ENCODE measurements around the gene POU2F3.

The POU2F3 gene

GRCh38 chr11:120288021-120288420, 48.1 kb downstream of the POU2F3 start:
- no peak for DNase-seq

GRCh38 chr11:120289426-120289825, 49.5 kb downstream of the POU2F3 start:
- DNase-seq = no peak

DNA sequence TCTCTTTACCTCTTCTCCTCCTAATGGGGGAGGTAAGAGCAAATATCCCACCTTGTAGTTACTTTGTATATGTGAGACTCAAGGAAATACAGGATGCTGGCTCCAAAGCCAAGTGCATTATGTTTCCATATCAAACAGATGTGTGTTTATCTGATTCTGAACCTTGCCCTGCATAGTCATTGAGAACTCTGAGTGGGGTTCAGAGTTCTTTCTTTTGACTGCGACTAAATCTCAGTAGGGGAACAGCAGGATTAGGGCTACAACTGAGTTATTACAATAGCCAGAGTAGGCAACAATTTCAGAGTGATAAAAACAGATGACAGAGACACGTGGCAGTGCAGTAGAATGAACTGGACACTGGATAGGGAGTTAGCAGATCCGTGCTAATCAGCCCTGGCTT, 51.0 kb downstream of the POU2F3 start:
- DNase-seq = no peak

- DNase-seq = no peak
These were observed 53.3 kb downstream of the POU2F3 start for GRCh38 chr11:120293038-120293800.

GRCh38 chr11:120294096-120294495, 54.2 kb downstream of the POU2F3 start:
- no peak for DNase-seq

DNA sequence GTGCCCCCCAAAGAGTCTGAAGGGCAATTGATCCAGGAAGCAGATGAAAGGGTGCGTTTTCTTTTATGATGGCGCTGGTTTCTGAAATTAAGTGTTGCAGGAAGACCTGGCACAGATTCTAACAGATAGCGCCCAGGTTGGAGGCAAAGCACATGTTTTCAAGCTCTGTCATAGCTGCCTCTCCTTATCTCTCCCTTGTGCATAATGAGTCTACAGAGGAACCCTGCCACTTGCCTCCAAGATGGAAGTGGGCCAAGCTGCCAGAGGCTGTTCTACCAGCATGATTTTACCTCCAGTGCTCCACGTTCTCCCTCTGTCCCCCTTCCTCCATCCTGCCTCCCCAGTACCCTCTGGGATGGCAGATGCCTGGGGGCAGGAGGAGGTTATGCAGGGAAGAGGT, 55.2 kb downstream of the POU2F3 start:
- peak; percentile 32 for DNase-seq

DNA sequence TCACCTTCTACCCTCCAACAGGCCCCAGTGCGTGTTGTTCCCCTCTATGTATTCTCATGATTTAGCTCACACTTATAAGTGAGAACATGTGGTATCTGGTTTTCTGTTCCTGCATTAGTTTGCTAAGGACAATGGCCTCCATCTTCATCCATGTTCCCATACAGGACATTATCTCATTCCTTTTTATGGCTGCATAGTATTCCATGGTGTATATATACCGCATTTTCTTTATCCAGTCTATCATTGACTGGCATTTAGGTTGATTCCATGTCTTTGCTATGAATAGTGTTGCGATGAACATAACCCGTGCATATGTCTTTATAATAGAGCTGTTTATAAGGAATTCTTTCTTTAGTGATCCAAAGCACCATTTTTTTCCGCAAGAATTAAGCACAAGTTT, 56.6 kb downstream of the POU2F3 start:
- DNase-seq = no peak

DNA sequence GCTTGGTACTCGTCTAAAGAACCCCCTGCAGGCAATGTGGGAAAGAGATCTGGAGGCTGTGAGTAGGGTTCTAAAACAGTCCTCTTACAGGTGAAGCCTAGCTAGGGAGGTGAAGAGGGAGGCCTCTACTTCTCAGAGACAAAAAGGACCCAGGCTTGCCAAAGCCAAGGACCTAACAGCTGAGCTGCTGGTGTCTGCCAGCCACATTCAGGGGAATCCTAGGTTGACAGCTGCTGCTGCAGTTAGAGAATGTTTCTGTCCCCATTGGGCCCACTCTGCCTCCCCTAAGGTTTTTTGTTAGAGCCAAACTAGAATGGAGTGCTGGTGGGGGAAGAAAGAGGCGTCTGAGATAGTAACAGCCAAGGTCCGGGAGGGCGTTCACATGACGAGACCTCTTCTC, 58.5 kb downstream of the POU2F3 start:
- no peak for DNase-seq

- no peak for DNase-seq
These were observed 62.3 kb downstream of the POU2F3 start for GRCh38 chr11:120302001-120302805.

DNA sequence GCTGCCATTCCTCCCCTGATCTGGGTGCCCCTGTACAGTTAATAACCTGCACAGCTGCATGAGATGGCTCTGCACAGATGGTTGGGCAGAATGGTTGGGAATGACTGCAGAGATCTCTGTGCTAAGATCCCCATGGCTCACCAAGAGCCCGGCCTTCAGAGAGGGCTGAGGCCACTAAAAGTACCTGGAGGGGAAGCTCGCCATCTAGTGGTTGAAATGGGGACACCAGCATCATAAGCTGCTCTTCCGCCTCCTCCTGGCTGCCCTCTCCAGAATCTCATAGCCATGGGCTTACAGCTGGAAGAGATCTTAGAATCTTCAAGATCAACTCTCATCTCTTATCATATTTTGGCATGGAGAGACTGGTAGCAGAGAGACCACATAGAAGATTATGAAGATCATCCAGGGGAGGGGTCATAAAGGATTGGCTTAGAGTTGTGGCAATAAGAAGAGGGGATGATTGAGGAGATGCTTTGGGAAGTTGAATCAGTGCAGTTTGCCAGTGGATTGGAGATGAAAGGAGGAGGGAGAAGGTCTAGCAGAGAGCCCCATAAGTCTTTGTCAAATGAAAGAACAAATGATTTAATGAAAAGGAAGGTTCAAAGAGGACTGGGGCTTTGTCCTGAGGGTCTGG, 63.2 kb downstream of the POU2F3 start:
- peak; percentile 93 for DNase-seq

DNA sequence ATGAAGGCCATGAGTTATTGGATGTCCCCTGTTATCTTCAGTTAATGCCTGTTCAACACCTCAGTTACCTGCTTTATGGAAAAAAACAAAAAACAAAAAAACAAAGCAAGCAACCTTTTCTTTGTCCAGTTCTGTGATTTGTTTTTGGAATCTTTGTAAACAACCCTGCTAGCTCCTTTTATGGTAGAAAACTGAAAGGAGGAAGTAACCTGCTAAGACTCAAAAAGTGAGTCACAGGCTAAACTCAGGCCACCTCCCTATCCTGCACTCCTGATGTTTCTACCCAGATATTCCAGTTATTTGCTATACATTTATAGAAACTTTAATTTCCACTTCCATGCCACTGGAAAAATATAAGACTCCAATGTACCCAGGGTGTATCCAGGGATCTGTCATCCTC, 64.6 kb downstream of the POU2F3 start:
- peak; percentile 54 for DNase-seq

DNA sequence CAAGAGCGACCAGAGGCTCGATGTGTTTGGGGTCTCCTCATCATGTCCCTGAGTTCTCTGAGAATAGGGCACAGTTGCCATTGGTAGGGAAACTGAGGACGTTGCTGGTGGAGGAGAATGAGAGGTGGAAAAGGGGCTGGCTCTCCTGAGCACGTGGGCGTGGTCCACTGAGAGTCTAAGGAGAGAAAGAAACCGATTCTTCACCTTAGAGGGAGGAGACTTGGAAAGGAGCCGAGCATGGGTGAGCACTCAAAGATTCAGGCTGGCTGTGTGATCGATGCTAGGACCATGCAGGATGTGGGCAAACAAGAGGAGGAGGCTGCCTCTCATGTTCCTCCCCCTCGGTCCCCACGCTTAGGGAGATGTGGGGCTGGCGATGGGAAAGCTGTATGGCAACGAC, 65.3 kb downstream of the POU2F3 start:
- DNase-seq = no peak

DNA sequence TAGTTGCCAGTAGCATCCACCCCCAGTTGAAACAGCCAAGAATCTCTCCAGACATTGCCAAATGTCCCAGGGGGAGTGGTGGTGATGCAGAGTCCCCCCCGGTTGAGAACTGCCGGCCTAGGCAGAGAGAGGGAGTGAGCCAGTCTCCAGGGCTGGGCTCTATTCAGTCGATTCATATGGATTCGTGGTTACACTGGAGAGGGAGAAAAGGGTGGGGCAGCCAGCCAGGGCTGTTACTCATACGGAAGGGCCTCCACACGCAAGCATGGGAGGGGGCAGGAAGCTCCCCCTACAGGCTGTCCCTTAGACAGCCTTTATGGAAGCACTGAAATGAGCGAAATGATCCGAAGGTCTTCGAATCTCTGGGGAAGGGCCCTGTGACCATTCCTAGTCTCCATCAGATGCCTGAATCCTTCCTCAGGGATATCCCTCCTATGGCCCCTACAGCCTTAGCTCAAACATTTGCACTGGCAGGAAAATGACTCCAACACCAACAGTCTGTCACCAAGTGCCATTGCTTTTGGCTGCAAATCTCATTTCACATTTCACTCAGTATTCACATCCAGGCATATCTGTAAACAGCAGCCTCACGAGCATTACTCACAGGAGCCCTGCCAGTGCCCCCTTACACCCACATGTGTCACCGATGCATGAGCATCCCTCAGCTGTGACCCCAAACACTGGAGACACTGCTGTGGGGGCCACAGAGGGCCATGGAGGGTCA, 66.7 kb downstream of the POU2F3 start:
- peak; percentile 25 for DNase-seq

- no peak for DNase-seq
These were observed 67.5 kb downstream of the POU2F3 start for GRCh38 chr11:120307476-120307875.

DNA sequence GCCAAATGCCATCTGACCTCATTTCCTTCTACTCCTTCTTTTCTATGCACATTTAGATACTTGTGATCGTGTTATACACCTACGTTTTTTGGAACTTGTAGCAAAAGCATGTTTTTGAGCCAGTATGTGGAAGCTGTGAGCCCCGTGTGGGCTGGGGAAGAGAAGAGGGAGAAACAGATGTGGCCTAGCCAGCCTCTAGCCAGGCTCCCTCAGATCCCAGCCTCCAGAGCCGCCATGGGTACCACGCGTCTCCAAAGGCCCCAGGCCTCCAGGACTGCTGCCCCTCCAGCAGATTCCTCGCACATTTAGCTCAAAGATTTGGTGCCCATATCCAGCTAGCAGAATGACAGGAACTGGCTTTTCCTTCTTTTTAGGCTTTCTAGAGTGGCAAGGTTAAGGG, 68.1 kb downstream of the POU2F3 start:
- DNase-seq = no peak

DNA sequence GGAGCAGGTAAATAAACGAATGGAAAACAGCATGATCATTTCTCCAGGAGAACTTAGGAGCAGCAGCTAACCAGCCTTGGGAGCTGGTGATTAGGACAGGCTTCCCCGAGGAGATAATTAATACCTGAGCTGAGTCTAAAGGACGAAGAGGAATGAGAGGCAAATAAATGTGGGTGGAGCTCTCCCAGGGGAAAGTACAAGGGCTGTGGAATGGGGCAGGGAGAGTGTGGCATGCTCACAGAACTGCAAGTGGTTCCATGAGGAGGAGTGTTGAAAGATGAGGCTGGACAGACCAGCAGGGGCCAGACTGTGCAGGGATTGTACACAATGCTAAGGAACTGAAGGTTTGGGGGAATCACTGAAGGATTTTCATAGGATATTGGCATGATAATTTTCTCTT, 70.9 kb downstream of the POU2F3 start:
- DNase-seq = no peak

DNA sequence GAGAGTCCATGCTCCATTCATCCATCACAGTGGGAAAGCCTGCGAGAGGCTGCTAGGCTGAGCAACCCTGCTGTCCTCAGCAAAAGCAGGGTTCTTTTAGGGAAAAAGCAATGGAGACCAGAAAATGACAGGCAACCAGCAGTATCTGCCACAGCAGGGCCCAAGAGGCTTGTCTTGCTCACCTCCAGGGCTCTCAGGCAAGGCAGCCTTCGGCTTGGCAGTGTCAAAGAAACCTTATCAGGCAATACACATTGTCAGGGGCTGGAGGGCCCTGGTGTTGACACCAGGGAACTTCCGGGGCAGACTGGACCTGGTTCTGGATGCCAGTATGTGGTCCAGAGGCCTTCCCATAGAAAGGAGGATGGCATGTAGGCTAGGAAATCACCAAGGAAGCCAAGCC, 74.9 kb downstream of the POU2F3 start:
- no peak for DNase-seq

DNA sequence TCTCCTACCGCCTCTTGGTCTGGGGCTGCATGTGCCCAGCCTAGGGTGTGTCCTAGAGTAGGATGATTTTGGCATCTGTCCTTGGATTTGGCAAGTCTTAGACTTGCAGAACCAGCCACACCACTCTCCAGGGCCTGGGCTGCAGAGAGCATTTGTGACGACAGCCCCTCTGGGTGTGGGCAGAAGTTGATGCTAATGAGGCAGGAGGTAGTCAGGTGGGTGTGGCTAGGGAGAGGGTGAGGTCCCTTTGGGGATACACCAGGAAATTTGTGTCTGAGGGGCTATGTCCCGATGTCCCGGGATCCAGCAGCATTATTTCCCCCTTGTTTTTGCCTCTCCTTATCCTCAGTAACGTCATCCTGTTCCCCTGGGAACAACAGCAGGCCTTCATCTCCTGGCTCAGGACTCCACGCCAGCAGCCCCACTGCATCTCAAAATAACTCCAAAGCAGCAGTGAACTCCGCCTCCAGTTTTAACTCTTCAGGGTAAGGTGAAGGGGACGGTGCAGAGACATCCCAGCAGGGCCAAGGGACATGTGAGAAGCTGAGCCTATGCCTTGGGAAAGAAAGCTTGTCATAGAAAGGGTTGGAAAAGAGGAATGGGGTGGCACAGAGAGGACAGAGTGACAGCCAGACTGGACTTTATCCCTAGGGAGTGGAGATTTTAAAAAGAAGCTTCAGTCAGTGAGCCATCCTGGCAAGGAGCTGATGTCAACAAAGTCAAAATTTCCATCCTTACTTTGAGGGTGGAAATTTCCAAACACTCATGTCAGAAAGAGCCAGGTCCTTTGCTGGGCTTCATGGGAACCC, 77.1 kb downstream of the POU2F3 start:
- DNase-seq = no peak

DNA sequence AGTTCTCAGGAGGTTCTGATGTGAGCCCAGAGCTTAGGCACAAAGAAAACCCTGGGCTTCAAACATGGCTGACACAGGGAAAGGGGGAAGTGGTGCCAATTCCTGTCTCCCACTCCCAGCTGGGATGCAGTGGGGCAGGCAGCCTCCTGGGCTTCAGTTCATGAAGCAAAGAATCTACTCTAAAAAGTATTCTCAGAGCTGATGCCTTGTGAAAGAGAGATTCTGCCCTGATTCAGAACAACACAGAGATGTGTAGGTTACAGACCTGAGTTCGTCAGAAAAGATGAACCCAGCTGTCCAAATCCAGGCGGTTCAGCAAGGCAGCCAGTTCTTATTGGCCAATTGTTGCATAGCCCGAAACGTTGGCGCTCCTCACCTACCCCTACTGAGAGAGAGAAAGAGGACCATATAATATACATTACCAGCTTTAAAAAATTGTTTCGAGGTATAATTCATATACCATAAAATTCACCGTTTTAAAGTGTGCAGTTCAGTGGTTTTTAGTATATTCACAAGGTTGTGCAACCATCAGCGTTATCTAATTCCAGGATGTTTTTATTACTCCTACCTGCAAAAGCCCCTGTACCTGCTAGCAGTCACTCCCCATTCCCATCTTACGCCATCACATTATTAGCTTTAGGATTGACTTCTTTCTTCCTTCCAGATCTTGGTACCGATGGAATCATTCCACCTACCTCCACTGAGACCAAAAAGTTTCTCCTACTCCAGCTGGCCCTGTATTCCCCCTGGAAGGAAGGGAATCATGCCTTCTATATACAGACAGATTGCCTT, 77.9 kb downstream of the POU2F3 start:
- DNase-seq = no peak

- no peak for DNase-seq
These were observed 79.0 kb downstream of the POU2F3 start for GRCh38 chr11:120318906-120319305.
